Duodenal mucosa (tissue), 2 donors: Measurements from ENCODE around the gene SPATA32.

ENCODE experiments used
- H3K27ac ChIP-seq: one replicate; pipeline ENCODE4 v1.7.0; 2013; ENCODE audit warnings: low read depth, low read length
- H3K27me3 ChIP-seq, 2 donors: one replicate each; pipeline ENCODE4 v1.7.0; 2013; ENCODE audit warnings: low read length in 2 of 2, control low read depth in 1 of 2; ENCODE audit not compliant: insufficient read depth in 2 of 2, control insufficient read depth in 1 of 2
- H3K36me3 ChIP-seq, 2 donors: one replicate each; pipeline ENCODE4 v1.7.0; 2013; ENCODE audit warnings: low read length in 2 of 2, control low read depth in 1 of 2; ENCODE audit not compliant: insufficient read depth in 2 of 2, control insufficient read depth in 1 of 2
- H3K4me1 ChIP-seq, 2 donors: one replicate each; pipeline ENCODE4 v1.7.0; 2013; ENCODE audit warnings: low read length in 2 of 2, control low read depth in 1 of 2; ENCODE audit not compliant: insufficient read depth in 2 of 2, control insufficient read depth in 1 of 2
- H3K4me3 ChIP-seq, 2 donors: one replicate each; pipeline ENCODE4 v1.7.0; 2013; ENCODE audit warnings: low read length in 2 of 2, low read depth in 1 of 2
- H3K9ac ChIP-seq, 2 donors: one replicate each; pipeline ENCODE4 v1.7.0; 2013; ENCODE audit warnings: low read length in 2 of 2, low read depth in 1 of 2
- H3K9me3 ChIP-seq, 2 donors: one replicate each; pipeline ENCODE4 v1.7.0; 2013; ENCODE audit warnings: low read length in 2 of 2, control low read depth in 1 of 2; ENCODE audit not compliant: control insufficient read depth in 1 of 2

SPATA32 gene

GRCh38 chr17:45273551-45273957, 11.7 kb upstream of the SPATA32 start:
- peaks cover 27 to 52% of the 10 kb centered on the region in 2 donors for H3K36me3 ChIP-seq
- peaks cover 19 to 20% of the 10 kb centered on the region in 2 donors for H3K4me1 ChIP-seq
- H3K9ac ChIP-seq, result no peak overlapping the region
- no peak overlapping the region for H3K4me3 ChIP-seq
- no peaks in the 10 kb centered on the region for H3K27me3 ChIP-seq
- no peaks in the 10 kb centered on the region for H3K9me3 ChIP-seq
- H3K27ac ChIP-seq, result no peak overlapping the region

GRCh38 chr17:45271603-45272002, 9.7 kb upstream of the SPATA32 start:
- no peak overlapping the region for H3K9ac ChIP-seq
- no peak overlapping the region for H3K4me3 ChIP-seq
- peaks cover 38 to 72% of the 10 kb centered on the region in 2 donors for H3K36me3 ChIP-seq
- peaks cover 9 to 10% of the 10 kb centered on the region in 2 donors for H3K4me1 ChIP-seq
- H3K9me3 ChIP-seq, result no peaks in the 10 kb centered on the region
- H3K27me3 ChIP-seq, result no peaks in the 10 kb centered on the region
- H3K27ac ChIP-seq, result no peak overlapping the region

- H3K4me3 ChIP-seq, result no peak overlapping the region
- no peak overlapping the region for H3K27ac ChIP-seq
- H3K27me3 ChIP-seq, result no peaks in the 10 kb centered on the region
- H3K9ac ChIP-seq, result no peak overlapping the region
- H3K4me1 ChIP-seq, result peaks cover 10 to 12% of the 10 kb centered on the region in 2 donors
- no peaks in the 10 kb centered on the region for H3K9me3 ChIP-seq
- H3K36me3 ChIP-seq, result peaks cover 41 to 78% of the 10 kb centered on the region in 2 donors
These were observed 9.0 kb upstream of the SPATA32 start for GRCh38 chr17:45270828-45271418.

DNA sequence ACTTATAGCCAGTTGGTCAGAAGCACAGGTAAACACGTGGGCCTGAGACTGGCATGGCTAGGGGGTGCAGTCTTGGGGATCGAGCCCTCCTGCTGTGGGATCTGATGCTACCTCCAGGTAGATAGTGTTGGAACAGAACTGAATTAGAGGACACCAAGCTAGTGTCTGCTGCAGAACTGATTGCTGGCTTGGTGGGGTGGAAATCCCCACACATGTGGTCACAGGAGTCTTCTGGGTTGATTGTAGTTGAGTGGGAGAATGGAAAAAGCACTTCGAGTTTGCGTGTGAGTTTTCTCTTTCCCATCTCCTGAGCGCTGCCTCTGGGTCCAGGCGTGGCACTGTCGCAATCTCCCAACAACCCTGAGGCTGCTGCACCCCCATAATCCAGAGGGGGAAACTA, 8.0 kb upstream of the SPATA32 start:
- no peak overlapping the region for H3K9ac ChIP-seq
- H3K36me3 ChIP-seq, result peaks cover 42 to 81% of the 10 kb centered on the region in 2 donors
- H3K27me3 ChIP-seq, result no peaks in the 10 kb centered on the region
- peaks cover 15% of the 10 kb centered on the region in 2 donors for H3K4me1 ChIP-seq
- no peak overlapping the region for H3K27ac ChIP-seq
- H3K4me3 ChIP-seq, result no peak overlapping the region
- no peaks in the 10 kb centered on the region for H3K9me3 ChIP-seq

DNA sequence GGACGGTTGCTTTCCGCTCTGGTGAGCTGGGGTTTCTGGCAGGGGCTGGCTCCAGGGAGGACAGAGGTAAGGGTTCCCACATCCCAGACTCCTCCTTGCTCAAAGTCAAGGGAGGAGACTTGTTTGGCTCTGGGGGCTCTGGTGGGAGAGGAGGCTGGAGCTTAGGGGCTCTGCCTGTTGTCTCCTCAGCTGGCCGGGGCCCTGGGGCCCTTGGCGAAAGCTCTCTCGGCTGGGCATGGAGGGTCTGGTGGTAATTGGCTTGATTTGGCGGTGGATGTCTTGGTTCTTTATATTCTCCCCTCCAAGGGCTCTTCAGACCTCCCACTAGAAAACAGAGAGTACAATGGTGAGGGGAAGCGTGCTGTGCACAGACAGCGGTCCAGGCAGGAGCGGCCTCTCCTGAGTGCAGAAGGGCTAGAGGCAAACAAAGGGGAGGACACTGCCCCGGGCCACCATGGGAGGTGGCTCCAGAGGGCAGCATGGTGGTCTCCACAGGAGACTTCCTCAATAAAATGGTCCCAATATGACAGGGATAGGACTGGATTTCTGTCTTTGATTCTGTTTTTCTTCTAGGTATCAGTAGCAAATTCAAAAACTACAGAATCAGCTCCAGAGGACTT, 5.7 kb upstream of the SPATA32 start:
- no peak overlapping the region for H3K4me3 ChIP-seq
- H3K9me3 ChIP-seq, result no peaks in the 10 kb centered on the region
- H3K27me3 ChIP-seq, result no peaks in the 10 kb centered on the region
- no peak overlapping the region for H3K27ac ChIP-seq
- H3K9ac ChIP-seq, result no peak overlapping the region
- H3K36me3 ChIP-seq, result peaks cover 40 to 80% of the 10 kb centered on the region in 2 donors
- H3K4me1 ChIP-seq, result peaks cover 37 to 39% of the 10 kb centered on the region in 2 donors

DNA sequence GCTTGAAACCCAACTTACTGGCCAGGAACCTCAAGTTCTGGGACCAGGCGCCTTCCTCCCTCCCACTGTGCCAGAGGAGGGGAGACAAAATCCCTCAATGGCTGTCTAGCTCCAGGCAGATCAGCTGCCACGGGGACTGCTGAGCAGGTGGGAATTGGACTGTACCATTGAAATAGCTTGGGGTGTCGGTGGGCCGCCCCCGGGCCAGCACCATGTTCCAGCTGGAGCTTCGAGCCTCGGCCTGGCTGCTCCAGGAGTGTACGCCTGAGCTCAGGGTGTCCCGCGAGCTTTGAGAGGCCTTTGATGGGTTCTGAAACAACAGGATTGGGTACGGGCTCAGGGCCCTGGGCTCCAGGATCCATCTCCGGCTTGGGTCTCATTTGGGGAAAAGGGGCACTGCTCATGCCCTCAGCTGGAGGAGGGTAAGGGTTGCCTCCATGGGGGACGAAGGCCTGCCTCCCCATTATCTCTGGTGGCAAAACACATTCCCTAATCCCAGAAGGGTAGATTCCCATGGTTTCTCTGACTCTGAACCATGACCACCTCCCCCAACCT, 4.6 kb upstream of the SPATA32 start:
- H3K27me3 ChIP-seq, result no peaks in the 10 kb centered on the region
- H3K36me3 ChIP-seq, result peaks cover 40 to 74% of the 10 kb centered on the region in 2 donors
- peak overlapping the region in 1 of 2 donors; percentile 15 for H3K9ac ChIP-seq
- H3K4me3 ChIP-seq, result no peak overlapping the region
- no peaks in the 10 kb centered on the region for H3K9me3 ChIP-seq
- peak overlapping the region; percentile 32 for H3K27ac ChIP-seq
- H3K4me1 ChIP-seq, result peaks cover 43 to 45% of the 10 kb centered on the region in 2 donors

GRCh38 chr17:45265821-45266220, 3.9 kb upstream of the SPATA32 start:
- Histone ChIP-seq H3K9ac (no peak overlapping the region), H3K4me1 (peaks cover 48 to 49% of the 10 kb centered on the region in 2 donors), H3K9me3 (no peaks in the 10 kb centered on the region), H3K36me3 (peaks cover 38 to 70% of the 10 kb centered on the region in 2 donors), H3K27me3 (no peaks in the 10 kb centered on the region), H3K27ac (peak overlapping the region; percentile 32), H3K4me3 (no peak overlapping the region)

GRCh38 chr17:45264988-45265387, 3.1 kb upstream of the SPATA32 start:
- Histone ChIP-seq H3K27me3 (no peaks in the 10 kb centered on the region), H3K9ac (peak overlapping the region in 1 of 2 donors; percentile 51), H3K9me3 (no peaks in the 10 kb centered on the region), H3K4me1 (peaks cover 48 to 49% of the 10 kb centered on the region in 2 donors), H3K27ac (peak overlapping the region; percentile 22), H3K4me3 (no peak overlapping the region), H3K36me3 (peaks cover 30 to 62% of the 10 kb centered on the region in 2 donors)

GRCh38 chr17:45264430-45264829, 2.5 kb upstream of the SPATA32 start:
- peaks cover 30 to 56% of the 10 kb centered on the region in 2 donors for H3K36me3 ChIP-seq

DNA sequence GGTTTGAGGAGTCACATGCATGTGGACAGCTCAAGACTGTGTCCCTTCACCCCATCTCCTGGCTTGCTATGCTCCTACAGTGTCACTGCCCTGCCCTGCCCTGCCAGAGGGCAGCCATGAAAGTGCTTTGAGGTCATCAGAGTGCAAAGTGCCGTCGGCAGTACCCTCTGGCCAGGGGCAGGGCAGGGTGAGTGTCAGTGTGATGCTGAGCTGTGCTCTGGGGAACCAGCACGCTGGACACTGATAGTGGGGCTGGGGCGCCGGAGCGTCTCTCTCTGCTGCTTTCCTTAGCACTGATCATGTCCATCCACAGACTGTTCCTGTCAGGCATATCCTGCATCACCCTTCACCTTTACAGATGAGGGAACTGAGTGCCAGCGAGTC, 1.6 kb upstream of the SPATA32 start:
- Histone ChIP-seq H3K9ac (no peak overlapping the region), H3K4me3 (no peak overlapping the region), H3K36me3 (peaks cover 30 to 47% of the 10 kb centered on the region in 2 donors), H3K4me1 (peaks cover 48 to 49% of the 10 kb centered on the region in 2 donors), H3K9me3 (no peaks in the 10 kb centered on the region), H3K27ac (no peak overlapping the region), H3K27me3 (no peaks in the 10 kb centered on the region)

More at GRCh38 chr17:45264430-45264829, 2.5 kb upstream of the SPATA32 start:
- H3K9ac ChIP-seq, result peak overlapping the region in 1 of 2 donors; percentile 51
- H3K4me1 ChIP-seq, result peaks cover 48 to 49% of the 10 kb centered on the region in 2 donors
- peak overlapping the region; percentile 22 for H3K27ac ChIP-seq
- H3K9me3 ChIP-seq, result no peaks in the 10 kb centered on the region
- H3K27me3 ChIP-seq, result no peaks in the 10 kb centered on the region
- H3K4me3 ChIP-seq, result no peak overlapping the region
